Fibroblast of skin of abdomen (primary cell): ENCODE measurements around the gene DTX2.
"Not testable (repeated sequence)": the region's sequence is repeated elsewhere in the genome, so short reads cannot be mapped to it uniquely, and the experiment has no call there.

Source experiments
- DNase-seq: peaks from one replicate; pipeline ENCODE4 v3.0.0-alpha.2; 2013

Gene DTX2

DNA sequence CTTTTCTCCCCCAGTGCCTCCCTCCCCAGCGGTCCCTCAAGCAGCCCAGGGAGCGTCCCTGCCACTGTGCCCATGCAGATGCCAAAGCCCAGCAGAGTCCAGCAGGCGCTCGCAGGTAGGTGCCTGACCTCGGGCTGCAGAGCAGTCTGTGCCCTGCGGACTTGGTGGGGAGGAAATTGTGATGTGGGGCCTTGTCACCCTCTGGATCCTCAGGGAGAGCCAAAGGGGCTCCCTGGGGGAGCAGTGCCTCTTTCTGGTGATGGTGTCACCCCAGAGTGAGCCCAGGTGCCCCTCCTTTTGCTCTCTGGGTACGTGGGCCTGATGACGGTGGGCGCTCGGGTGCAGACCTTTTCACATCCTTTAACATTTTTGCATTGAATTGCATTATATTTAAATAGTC is 30.6 kb downstream of the DTX2 start:
- not testable (repeated sequence) for DNase-seq

DNA sequence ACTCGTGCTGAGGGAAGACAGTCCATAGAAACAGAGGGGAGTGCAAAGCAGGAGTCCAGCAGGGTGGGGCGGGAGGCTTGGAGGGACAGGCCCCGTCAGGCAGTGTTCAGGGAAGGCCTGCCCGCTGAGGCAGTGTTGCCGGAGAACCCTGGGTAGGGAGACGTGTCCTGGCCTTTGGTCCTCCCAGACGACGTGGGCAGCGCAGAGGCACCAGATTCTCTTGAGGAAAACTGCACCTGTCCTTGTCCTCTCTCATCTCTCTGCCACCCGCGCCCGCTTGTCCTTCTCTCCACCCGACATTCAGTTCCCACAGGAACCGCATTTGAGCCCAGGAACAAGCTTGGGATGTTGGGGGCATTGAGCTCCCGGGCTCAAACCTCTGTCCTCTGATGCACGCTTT is 34.2 kb downstream of the DTX2 start:
- DNase-seq: not testable (repeated sequence)

DNA sequence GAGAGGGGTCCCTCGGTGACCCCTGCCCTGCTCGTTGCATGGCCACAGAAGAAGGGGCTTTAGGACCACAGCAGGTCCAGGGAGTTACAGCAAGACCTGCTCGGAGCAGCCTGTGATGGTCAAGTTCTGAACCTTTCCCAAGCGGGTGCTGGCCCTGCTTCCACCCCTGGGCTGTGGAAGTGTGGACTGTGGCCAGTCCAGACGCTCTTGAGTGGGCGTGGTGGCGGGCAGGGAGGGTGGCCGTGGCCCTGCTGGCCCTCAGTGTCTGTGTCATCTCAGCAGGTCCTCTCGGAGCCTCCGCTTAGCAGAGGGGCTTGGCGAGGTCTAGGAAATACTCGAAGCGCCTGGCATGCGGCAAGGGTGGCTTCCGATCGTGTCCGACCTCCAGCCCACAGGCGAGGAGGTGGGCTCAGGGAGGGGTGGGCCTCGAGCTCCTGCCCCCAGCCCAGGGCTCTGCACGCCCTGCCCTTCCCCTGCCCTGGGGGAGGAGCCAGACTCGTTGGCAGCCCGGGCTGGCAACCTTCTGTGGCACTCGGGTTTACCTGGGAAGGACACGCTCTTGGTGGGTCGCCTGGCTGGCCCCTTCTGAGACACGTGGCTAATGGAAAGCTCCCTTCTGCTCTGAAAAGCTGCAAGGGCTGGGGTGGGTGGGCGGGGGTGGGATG is 36.5 kb downstream of the DTX2 start:
- DNase-seq: not testable (repeated sequence)

DNA sequence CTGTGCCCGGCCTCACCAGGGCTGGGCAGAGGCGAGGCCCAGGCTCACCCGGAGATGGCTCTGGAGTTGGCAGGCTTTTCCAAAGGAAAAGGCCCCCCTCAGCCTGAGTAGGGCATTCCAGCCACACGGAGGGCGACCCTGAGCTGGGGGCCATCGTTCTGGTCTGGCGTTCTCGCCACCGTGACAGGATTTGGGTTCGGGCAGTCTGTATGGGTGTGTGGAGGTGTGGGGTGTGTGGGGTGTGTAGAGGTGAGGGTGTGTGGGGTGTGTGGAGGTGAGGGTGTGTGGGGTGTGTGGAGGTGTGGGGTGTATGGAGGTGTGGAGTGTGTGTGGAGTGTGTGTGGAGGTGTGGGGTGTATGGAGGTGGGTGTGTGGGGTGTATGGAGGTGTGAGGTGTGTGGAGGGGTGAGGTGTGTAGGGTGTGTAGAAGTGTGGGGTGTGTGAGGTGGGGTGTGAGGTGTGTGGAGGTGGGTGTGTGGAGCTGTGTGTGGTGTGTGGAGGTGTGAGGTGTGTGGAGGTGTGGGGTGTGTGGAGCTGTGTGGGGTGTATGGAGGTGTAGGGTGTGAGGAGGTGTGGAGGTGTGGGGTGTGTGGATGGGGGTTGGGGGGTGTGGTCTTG is 37.2 kb downstream of the DTX2 start:
- not testable (repeated sequence) for DNase-seq

DNA sequence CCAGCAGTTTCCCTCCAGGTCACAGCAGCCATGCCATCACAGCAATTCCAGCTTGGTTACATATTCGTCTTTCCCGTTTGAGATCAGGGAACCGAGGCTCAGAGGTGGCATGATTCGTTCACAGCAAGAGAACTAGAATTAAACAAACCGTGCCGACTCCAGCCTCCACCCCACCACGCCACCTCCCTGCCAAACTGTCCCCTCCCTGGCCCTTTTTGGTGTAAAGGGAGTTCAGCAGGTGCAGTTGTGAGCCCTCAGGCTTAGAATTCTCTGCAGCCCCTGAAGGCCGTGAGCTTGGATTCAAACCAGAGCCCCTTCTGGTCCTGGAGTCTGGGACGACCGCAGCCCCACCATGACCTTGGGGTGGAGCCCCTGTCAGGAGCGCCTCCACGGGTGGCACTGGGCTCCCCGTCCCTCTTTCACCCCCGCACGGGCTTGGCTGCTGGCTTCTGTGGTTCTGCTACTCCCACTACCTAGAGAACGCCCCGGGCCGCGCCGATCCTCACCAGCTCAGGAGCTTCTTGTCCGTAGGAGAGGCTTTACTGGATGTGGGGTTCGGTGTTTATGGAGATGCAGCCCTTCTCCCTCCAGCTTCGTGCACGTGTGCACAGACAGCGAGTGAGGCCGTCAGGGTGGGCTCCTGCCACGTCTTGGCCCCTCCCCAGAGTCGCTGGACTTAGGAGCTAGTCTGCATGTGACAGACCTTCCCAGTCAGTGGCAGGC is 37.9 kb downstream of the DTX2 start:
- DNase-seq: not testable (repeated sequence)

DNA sequence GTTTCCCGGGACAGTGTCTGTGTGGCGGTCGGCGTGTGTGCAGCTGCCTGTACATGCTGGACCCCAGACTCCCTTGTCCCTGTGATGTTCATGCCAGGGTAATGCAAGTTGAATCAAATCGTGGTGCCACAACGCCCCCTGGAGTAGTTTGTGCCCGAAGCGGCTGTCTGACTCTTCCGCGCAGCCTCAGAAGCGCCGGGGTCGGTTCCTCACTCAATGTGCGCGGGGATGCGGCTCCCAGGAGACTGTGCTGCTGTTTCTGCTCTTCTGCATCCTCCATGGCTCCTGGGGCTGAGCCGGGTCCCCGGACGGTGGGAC is 38.4 kb downstream of the DTX2 start:
- DNase-seq: not testable (repeated sequence)

DNA sequence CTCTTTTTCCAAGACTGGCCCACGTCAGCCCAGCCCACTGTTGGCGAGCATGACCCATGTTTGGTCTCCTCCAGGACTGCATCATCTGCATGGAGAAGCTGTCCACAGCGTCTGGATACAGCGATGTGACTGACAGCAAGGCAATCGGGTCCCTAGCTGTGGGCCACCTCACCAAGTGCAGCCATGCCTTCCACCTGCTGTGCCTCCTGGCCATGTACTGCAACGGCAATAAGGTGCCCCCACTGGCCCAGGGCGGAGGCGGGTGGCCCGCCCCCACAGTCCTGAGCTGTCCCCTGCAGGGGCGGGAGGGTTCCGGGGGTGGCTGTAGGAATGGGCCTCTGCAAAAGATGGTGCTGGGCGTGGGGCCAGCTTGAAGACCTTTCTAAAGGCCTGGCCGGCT is 40.7 kb downstream of the DTX2 start:
- not testable (repeated sequence) for DNase-seq

DNA sequence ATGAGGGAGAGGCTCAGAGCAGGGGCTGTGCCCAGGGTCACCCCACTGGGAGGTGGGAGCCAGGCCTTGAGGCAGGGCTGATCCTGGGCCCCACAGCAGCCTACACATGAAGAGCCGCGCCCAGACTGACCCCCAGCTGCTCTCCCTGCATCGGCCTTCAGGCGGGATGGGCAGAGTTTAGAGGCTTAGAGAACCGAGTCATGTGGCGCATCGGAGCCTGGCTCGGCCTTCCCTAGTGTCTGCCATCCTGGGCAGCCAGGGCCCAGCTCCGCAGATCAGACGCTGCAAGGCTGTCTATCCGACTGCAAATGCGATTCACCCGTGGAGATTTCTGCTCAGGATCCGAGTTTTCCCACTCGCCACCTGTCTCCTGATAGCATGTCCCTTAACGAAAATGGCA is 41.3 kb downstream of the DTX2 start:
- DNase-seq: not testable (repeated sequence)

DNA sequence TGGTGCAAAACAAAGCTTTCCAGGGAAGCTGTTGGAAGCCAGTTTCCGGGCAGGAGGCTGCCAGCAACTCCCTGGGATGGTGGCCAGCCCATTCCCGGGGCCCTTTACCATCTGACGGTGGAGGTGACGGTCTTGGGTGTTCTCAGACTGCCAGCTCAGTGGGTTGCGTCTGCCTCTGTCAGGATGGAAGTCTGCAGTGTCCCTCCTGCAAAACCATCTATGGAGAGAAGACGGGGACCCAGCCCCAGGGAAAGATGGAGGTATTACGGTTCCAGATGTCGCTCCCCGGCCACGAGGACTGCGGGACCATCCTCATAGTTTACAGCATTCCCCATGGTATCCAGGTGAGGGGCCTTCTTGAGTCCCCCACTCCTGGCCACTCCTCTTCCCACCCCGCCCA is 41.7 kb downstream of the DTX2 start:
- DNase-seq: not testable (repeated sequence)

DNA sequence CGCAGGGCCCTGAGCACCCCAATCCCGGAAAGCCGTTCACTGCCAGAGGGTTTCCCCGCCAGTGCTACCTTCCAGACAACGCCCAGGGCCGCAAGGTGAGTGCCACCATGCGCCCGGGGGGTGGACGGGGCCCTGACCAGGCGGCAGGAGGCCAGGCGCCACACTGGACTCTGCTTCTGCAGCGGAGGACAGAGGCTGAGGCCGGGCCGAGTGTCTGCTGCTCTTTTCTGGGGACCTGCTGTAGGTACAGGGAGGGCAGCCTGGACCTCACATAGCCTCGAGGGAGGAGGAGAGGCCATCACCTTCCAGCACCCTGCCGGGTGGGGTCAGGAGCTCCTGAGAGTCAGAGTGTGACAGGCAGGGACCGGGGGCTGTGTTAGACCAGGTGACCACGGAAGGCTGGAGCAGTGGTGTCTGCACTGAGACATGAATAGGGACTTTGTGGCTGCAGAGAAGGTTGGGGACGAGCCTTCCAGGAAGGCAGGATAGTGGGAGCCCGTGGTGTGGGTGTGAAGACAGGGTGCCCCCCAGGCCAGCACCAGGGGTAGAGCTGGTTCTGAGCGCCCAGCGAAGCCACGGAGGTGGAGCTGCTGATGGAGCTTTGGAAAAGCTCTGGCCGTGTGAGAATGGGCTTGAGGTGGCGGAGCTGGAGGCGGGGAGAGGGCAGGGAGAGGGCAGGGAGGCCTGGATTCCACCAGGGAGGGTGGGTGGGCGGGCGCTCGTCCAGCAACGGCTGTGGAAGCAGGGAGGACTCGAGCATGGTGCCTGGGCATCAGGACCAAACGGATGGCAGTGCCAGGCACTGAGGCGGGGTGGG is 43.0 kb downstream of the DTX2 start:
- DNase-seq: not testable (repeated sequence)

DNA sequence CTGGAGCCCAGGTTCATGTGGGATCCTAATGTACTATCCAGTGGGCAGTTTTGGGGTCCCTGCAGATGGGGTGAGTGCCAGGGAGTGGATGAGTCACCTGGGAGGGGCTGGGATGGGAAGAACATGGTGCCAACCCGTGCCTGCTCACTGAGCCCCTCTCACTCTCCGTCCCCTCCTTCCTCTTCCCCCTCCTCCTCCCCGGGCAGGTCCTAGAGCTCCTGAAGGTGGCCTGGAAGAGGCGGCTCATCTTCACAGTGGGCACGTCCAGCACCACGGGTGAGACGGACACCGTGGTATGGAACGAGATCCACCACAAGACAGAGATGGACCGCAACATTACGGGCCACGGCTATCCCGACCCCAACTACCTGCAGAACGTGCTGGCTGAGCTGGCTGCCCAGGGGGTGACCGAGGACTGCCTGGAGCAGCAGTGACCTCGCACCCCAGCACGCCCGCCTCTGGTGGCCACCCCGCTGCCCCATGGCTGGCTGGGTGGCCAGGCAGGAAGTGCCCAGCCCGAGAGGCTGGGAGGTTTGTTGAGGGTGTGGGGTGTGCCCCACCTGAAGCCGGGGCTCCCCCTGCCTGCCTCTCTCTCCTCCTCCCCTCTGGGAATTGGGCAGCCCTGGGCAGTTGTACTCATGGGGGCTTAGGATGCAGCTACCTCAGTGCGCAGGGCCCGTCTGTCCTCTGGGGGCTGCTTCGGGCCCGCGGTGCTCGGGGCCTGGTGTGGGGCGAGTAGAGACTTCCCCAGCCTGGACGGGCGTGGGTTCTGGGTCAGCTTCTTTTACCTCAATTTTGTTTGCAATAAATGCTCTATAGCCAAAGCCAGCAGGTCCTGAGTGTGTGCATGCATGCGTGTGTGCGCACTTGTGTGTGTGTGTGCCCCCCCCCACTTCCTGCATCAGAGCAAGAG is 43.9 kb downstream of the DTX2 start:
- no peak for DNase-seq

DNA sequence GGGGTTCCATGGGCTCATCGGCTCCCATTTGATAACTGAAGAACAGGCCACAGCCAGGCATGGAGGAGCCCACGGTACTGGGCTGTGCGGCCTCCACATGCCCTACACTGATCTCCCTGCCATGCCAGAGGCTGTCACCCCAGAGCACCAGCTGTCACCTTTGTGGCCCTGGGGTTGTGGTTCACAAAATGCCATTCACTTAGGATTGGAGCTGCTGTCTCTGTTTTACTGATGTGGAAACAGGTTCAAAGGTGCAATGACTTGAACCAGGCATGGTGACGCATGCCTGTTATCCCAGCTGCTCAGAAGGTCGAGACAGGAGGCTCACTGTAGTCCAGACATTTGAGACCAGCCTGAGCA is 44.6 kb downstream of the DTX2 start:
- DNase-seq: no peak

DNA sequence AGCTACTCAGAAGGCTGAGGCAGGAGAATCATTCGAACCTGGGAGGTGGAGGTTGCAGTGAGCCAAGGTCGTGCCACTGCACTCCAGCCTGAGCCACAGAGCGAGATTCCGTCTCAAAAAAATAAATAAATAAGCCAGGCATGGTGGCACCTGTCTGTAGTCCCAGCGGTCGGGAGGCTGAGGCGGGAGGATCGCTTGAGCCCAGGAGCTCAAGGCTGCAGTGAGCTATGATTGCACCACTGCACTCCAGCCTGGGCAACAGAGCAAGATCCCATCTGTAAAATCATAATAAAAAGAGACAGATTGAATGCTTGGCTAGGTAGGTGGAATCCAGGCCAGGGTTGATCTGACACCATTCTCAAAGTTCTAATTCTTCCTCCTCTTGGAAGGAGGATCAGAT is 45.1 kb downstream of the DTX2 start:
- not testable (repeated sequence) for DNase-seq

DNA sequence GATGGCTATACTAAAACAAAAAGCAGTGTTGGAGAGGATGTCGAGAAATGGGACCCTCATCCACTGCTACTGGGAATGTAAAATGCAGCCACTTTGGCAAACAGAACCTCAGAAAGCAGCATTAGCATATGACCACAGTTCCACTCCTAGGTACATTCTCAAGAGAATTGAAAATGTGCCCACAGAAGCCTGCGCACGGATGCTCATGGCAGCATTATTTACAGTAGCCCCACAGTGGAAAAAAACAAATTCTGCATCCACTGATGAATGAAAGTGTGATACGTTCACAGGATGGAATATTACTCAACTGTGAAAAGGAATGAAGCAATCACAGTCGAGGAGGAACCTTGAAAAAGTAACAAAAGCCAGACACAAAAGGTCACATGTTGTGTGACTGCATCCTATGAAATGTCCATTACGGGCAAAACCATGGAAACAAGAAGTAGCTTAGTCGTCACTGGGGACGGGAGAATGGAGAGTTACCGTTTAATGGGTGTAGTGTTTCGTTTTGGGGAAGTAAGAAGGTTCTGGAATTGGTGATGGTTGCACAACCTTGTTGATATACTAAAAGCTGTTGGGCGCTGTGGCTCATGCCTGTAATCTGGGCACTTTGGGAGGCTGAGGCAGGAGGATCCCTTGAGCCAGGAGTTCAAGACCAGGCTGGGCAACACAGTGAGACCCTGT is 46.4 kb downstream of the DTX2 start:
- DNase-seq: no peak

DNA sequence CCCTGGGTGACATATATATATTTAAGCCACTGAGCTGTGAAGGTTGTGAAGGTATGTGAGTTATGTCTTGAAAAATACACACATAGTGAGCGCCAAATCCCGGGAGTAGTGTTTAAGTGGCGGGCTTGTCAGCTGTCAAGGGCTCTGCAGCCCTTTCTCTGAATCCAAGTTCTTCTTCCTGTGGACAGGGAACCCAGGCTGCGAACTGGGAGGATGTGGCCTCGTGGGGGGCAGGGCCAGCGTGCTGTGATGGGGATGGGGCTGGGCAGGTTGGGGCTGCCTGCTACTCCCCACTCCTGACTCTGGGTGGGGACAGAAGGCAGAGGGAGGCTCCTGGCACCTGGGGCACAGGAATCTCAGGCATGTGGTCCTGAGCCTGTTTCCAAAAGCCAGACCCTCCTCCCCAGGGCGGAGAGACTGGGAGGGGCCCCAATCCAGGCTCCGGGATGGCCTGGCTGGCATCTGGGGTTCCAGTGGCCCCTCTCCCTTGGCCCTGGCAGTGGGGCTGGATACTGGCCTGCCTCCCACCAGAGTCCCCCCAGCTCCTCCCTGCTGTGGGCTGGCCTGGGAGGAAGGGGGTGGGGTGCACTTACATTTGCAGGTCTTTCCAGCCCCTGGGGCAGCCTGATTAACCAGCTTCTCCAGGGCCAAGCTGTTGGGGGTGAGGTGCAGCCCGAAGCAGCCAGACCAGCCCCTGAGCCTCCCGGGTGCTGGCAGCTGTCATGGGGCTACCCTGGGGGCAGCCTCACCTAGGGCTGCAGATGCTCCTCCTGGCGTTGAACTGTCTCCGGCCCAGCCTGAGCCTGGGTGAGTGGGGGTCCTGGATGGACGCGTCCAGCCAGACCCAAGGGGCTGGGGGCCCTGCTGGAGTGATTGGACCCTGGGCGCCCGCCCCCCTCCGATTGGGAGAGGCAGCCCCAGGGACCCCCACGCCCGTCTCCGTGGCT is 48.7 kb downstream of the DTX2 start, which contains the start of gene UPK3B:
UPK3B (plus strand) TSS at position 622 of the 947 bp plus-strand sequence; CDS start at position 723, 101 bp downstream.
- DNase-seq: no peak

DNA sequence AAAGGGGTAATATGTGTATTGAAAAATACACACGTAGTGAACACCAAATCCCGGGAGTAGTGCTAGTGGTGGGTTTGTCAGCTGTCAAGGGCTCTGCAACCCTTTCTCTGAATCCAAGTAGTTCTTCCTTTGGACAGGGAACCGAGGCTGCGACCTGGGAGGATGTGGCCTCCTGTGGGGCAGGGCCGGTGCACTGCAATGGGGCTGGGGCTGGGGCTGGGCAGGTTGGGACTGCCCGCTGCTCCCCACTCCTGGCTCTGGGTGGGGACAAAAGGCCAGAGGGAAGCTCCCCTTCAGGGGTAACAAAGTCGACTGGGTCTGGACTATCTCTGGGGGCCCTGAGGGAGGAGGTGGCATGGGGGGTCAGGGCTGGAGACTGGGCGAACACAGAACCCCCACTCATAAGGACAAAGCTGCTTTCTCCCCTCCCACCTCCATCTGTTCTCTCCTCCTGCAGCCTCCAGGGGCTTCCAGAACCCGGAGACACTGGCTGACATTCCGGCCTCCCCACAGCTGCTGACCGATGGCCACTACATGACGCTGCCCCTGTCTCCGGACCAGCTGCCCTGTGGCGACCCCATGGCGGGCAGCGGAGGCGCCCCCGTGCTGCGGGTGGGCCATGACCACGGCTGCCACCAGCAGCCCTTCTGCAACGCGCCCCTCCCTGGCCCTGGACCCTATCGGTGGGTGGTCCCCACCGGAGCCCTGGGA is 49.8 kb downstream of the DTX2 start:
- DNase-seq: not testable (repeated sequence)

DNA sequence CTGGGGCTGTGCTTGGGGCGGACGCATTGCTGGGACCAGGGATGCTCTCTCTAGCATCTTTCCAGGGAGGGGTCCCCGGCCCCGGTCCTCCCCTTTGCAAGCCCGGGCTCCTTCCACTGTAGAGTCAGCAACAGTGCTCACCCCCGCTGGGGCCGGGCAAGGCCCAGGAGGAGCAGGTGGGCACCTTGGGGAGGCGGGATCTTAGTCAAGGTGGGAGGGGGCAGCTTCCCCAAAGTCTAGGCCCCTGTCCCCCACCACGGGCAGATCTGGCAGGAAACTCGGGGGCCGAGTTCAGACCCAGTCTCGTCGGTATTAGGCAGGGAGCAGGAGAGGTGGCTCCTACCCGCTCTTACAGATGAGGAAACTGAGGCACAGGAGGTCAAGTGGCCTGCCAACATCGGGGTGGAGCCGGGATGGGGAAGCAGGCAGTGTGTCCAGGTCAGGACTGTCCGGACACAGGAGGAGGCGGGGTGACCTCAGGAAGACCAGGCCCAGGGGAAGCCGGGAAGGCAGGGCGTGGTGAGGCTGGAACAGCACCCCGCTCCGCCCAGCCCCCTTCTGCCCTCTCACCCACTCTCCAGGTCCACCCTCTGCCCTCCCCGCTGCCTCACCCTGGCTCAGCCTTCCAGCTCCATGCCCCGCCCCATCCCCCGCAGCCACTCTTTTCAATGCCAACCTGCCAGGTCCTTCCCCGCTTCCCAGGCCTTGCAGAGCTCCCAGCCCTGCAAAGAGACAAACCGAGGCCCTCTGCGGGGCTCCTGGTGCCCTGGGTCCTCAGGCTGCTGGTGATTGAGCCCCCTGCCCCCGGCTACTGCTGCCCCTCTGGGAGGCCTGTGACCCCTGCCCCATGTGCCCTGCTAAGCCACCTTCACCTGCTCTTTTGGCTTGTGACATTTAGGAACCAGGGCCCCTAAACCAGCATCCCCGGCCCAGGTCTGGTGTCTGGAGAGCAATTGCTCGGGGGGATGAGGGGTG is 50.7 kb downstream of the DTX2 start:
- not testable (repeated sequence) for DNase-seq
